GM12873 (cell line): Measurements from ENCODE around the gene EFCC1.

Source experiments
- TF ChIP-seq, protein P1 (sequence below): IDR thresholded peaks from 2 replicates; pipeline ENCODE4 v1.5.1; 2012; ENCODE audit warnings: low read depth, mild to moderate bottlenecking, moderate library complexity, low read length, control low read depth; ENCODE audit not compliant: insufficient read depth; ENCODE audit errors: missing control alignments

EFCC1 gene

GRCh38 chr3:129061023-129061887 is 60.2 kb downstream of the EFCC1 start:
- TF ChIP-seq, protein P1, sequence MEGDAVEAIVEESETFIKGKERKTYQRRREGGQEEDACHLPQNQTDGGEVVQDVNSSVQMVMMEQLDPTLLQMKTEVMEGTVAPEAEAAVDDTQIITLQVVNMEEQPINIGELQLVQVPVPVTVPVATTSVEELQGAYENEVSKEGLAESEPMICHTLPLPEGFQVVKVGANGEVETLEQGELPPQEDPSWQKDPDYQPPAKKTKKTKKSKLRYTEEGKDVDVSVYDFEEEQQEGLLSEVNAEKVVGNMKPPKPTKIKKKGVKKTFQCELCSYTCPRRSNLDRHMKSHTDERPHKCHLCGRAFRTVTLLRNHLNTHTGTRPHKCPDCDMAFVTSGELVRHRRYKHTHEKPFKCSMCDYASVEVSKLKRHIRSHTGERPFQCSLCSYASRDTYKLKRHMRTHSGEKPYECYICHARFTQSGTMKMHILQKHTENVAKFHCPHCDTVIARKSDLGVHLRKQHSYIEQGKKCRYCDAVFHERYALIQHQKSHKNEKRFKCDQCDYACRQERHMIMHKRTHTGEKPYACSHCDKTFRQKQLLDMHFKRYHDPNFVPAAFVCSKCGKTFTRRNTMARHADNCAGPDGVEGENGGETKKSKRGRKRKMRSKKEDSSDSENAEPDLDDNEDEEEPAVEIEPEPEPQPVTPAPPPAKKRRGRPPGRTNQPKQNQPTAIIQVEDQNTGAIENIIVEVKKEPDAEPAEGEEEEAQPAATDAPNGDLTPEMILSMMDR = no peak

- TF ChIP-seq, protein P1 = no peak
Observed at GRCh38 chr3:129061888-129062834, 61.1 kb downstream of the EFCC1 start.

GRCh38 chr3:129063091-129063640 is 62.1 kb downstream of the EFCC1 start:
- TF ChIP-seq, protein P1 = no peak

GRCh38 chr3:129063841-129064482 is 62.9 kb downstream of the EFCC1 start:
- TF ChIP-seq, protein P1 = no peak

- TF ChIP-seq, protein P1 = no peak
Observed at GRCh38 chr3:129065016-129065719, 64.1 kb downstream of the EFCC1 start.

- TF ChIP-seq, protein P1 = no peak
Observed at GRCh38 chr3:129065720-129066073, 64.6 kb downstream of the EFCC1 start.
